Nephron progenitor cell (in vitro differentiated cells): Measurements from ENCODE around the gene SF3B6.

Experiments used
- DNase-seq: peaks from one replicate; pipeline ENCODE4 v3.0.0; 2021
- H3K27ac Mint-ChIP-seq: 2 replicates; pipeline ENCODE4 v1.8.0; 2021; ENCODE audit warnings: mild to moderate bottlenecking, moderate library complexity, mixed read lengths
- H3K27me3 Mint-ChIP-seq: 2 replicates; pipeline ENCODE4 v1.8.0; 2021; ENCODE audit warnings: mild to moderate bottlenecking, low read depth, mixed read lengths; ENCODE audit not compliant: poor library complexity
- H3K36me3 Mint-ChIP-seq: 2 replicates; pipeline ENCODE4 v1.8.0; 2021; ENCODE audit warnings: low read depth, mixed read lengths
- H3K4me1 Mint-ChIP-seq: 2 replicates; pipeline ENCODE4 v1.8.0; 2021; ENCODE audit warnings: mixed read lengths
- H3K4me3 Mint-ChIP-seq: 2 replicates; pipeline ENCODE4 v1.8.0; 2021; ENCODE audit warnings: mild to moderate bottlenecking, moderate library complexity, mixed read lengths
- H3K9me3 Mint-ChIP-seq: 2 replicates; pipeline ENCODE4 v1.8.0; 2021; ENCODE audit warnings: mild to moderate bottlenecking, moderate library complexity, mixed read lengths
- TF ChIP-seq, protein P1 (sequence below): fragments of 200-600 bp; sonication (generic); IDR thresholded peaks from 2 replicates; pipeline ENCODE4 v1.5.0; 2021; ENCODE audit warnings: antibody characterized with exemption

The SF3B6 gene

DNA sequence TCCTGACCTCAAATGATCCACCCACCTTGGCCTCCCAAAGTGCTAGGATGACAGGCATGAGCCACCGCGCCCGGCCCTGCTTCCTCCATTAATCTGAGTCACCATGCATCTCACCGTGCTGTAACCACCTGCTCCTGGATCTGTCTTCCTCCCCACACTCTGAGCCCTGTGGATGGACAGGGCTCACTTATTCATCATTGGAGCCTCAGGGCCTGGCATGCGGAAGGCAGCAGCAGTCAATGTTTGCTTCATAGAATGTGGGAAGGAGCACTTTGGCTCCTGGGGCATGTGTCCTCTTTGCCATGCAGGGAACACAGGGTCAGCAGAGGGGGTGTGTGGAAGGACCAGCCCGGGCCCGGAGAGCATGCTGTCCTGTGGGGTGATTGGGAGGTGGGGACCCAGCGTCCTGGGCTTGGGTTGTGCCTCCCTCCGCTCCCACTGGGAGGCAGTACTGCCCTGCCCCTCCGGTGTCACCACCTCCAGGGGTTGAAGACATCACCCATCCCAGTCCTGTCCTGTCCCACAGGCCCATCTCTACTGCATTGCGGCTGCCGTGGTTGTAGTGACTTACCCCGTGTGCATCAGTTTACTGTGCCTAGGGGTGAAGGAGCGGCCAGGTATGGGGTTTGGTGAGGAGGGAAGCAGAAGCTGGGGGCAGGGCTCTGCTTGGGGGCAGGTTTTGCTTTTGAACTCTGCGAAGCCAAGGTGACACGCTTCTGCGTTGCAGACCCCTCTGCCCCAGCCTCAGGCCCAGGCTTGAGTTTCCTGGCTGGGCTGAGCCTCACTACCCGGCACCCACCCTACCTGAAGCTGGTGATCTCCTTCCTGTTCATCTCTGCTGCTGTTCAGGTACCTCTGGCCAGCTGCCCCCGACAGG, 54.8 kb downstream of the SF3B6 start:
- DNase-seq: no peak
- Mint-ChIP-seq H3K27ac (peak overlapping the region; percentile 62), H3K4me1 (peaks cover under 1% of the 10 kb centered on the region), H3K9me3 (no peaks in the 10 kb centered on the region), H3K4me3 (no peak overlapping the region), H3K36me3 (peaks cover 8% of the 10 kb centered on the region), H3K27me3 (no peaks in the 10 kb centered on the region)
- TF ChIP-seq, protein P1, sequence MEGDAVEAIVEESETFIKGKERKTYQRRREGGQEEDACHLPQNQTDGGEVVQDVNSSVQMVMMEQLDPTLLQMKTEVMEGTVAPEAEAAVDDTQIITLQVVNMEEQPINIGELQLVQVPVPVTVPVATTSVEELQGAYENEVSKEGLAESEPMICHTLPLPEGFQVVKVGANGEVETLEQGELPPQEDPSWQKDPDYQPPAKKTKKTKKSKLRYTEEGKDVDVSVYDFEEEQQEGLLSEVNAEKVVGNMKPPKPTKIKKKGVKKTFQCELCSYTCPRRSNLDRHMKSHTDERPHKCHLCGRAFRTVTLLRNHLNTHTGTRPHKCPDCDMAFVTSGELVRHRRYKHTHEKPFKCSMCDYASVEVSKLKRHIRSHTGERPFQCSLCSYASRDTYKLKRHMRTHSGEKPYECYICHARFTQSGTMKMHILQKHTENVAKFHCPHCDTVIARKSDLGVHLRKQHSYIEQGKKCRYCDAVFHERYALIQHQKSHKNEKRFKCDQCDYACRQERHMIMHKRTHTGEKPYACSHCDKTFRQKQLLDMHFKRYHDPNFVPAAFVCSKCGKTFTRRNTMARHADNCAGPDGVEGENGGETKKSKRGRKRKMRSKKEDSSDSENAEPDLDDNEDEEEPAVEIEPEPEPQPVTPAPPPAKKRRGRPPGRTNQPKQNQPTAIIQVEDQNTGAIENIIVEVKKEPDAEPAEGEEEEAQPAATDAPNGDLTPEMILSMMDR: peak; percentile 12

DNA sequence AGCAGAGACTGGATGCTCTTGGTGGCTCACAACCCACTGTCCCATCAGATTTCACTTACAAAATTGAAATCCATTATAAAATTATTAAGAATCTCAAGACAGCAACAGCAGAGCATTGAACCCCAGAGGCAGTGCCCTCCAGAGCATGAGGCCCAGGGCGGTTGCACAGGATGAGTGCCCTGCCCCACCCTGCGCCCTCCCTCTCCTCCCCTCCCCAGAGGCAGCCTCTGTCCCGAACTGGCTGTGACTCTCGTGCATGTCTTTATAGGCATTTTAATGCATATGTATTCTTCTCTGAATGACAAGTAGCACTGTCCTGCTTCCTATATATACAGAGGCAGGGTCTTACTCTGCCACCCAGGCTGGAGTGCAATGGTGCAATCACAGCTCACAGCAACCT, 55.9 kb downstream of the SF3B6 start:
- peaks cover 4% of the 10 kb centered on the region for H3K36me3 Mint-ChIP-seq
- TF ChIP-seq, protein P1: no peak
- no peak overlapping the region for H3K4me3 Mint-ChIP-seq
- no peak overlapping the region for H3K27ac Mint-ChIP-seq
- H3K9me3 Mint-ChIP-seq: no peaks in the 10 kb centered on the region
- no peak for DNase-seq
- no peaks in the 10 kb centered on the region for H3K27me3 Mint-ChIP-seq
- H3K4me1 Mint-ChIP-seq: peaks cover 7% of the 10 kb centered on the region

DNA sequence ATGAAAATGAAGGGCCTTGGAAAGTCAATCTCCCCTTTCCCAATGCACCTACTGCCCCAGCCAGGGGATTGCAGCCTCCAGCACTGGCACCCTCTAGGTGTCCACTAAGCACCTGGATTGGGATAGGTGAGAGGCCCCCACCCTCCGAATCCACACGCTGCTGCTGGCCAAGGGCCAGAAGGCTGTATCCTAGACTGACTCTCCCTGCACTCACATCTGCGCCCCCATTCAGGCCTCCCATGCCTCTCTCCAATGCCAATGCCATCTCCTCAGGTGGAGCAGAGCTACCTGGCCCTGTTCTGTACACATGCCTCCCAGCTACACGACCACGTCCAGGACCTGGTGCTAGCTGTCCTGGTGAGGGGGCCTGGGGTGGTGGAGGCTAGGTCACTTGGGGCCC, 56.4 kb downstream of the SF3B6 start:
- no peak for DNase-seq
- Mint-ChIP-seq H3K36me3 (no peaks in the 10 kb centered on the region), H3K27ac (no peak overlapping the region), H3K27me3 (no peaks in the 10 kb centered on the region), H3K4me3 (no peak overlapping the region), H3K4me1 (peaks cover 8% of the 10 kb centered on the region), H3K9me3 (no peaks in the 10 kb centered on the region)
- TF ChIP-seq, protein P1: no peak

DNA sequence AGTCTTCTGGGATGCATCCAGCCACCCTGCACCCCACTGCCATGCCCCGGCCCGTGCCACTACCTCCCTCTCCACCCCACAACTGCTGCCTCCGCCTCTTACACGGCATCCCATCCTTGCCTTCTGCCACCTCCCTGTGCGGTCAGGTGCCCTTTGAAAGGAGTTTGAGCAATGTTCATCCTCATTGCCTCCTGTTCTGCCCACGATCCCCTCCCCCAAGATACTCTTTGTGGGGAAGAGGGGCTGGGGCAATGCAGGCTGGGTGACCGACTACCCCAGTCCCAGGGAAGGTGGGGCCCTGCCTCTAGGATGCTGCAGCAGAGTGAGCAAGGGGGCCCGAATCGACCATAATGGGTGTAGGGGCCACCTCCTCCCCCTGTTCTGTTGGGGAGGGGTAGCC, 57.9 kb downstream of the SF3B6 start:
- Mint-ChIP-seq H3K4me3 (no peak overlapping the region), H3K27ac (peak overlapping the region; percentile 7), H3K36me3 (peaks cover 4% of the 10 kb centered on the region), H3K9me3 (no peaks in the 10 kb centered on the region), H3K4me1 (peaks cover 12% of the 10 kb centered on the region), H3K27me3 (peaks cover 3% of the 10 kb centered on the region)
- TF ChIP-seq, protein P1: no peak
- DNase-seq: no peak

DNA sequence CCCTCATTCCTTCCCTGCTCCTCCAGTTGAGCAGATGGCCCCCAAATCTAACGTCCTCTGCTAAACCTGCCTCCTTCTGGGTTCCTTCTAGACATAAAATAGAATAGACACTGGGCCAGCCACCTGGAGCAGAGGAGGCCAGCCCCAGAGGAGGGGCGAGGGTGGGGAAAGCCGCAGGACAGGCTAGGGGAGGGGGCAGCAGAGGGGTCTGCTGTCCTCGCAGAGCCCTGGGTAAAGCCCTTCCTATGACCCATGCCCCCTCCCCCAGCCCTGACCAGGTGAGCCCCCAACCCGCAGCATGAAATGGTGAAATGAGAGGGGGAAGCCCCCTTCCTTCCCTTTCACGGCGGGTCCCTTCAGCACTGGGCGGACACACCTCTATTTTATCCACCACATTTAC, 58.4 kb downstream of the SF3B6 start:
- peaks cover 12% of the 10 kb centered on the region for H3K4me1 Mint-ChIP-seq
- peak overlapping the region; percentile 7 for H3K27ac Mint-ChIP-seq
- H3K4me3 Mint-ChIP-seq: no peak overlapping the region
- no peaks in the 10 kb centered on the region for H3K9me3 Mint-ChIP-seq
- peaks cover 4% of the 10 kb centered on the region for H3K36me3 Mint-ChIP-seq
- no peak for DNase-seq
- TF ChIP-seq, protein P1: no peak
- peaks cover 3% of the 10 kb centered on the region for H3K27me3 Mint-ChIP-seq
